HCT116 (cell line): Measurements from ENCODE around the gene VIT. TPM values are rescaled to one million over a fixed set of nuclear protein-coding genes. Genes with fewer than 3 reads are reported as not detected.
"Not testable (repeated sequence)": the region's sequence is repeated elsewhere in the genome, so short reads cannot be mapped to it uniquely, and the experiment has no call there.

Source experiments
- ATAC-seq: fragments of 200-7000 bp; cut with Tn5 transposase; 2 replicates; pipeline ENCODE4 v1.9.1; 2020; ENCODE audit warnings: mild to moderate bottlenecking, moderate library complexity
- BruUV-seq: library from RNA; stranded (reverse); fragments of 400-500 nt; replicated peaks from 2 replicates; lab custom pipeline; 2021; lab: Mats Ljungman, UMichigan
- CTCF ChIA-PET: fragments of 300-600 bp; sonication (Branson Sonifier 250); formaldehyde crosslinking; loops from one replicate; lab custom pipeline; 2021; ENCODE audit warnings: antibody characterized with exemption; lab: Charles Lee
- POLR2A ChIA-PET: fragments of 300-600, 350-600 bp; sonication (Branson Sonifier 250); formaldehyde crosslinking; loops from one replicate; lab custom pipeline; 2021; ENCODE audit warnings: antibody characterized with exemption; lab: Charles Lee
- RAD21 ChIA-PET, 2 experiments: fragments of 300-600 bp; sonication (Branson Sonifier 250); formaldehyde crosslinking; loops; one replicate each; lab custom pipeline; 2023; ENCODE audit warnings: low total read pairs in 2 of 2; ENCODE audit not compliant: uncharacterized antibody in 2 of 2, unreplicated experiment in 2 of 2, low non-redundant PET in 1 of 2; lab: Charles Lee
- DNase-seq: peaks from one replicate; pipeline ENCODE4 v3.0.0-alpha.2; 2010; ENCODE audit warnings: low read depth, low spot score
- H2AFZ ChIP-seq: fragments of 200-600 bp; shearing (Covaris generic), sonication (generic); 2 replicates; pipeline ENCODE4 v1.6.1; 2017; ENCODE audit warnings: low read depth, mixed run types, mixed read lengths, antibody characterized with exemption, low read length; ENCODE audit not compliant: poor library complexity, severe bottlenecking
- H3K27ac ChIP-seq: 2 replicates; pipeline ENCODE4 v1.5.1; 2012; ENCODE audit warnings: low read depth, low read length
- H3K27me3 ChIP-seq: fragments of 200-600 bp; sonication (generic); 2 replicates; pipeline ENCODE4 v1.6.1; 2016; ENCODE audit warnings: mixed run types, low read length, mixed read lengths; ENCODE audit not compliant: insufficient read depth
- H3K36me3 ChIP-seq, 2 experiments: fragments of 200-500 bp in 1 of 2; fragments of 200-600 bp in 1 of 2; sonication (Bioruptor generic) in 1 of 2; sonication (generic) in 1 of 2; 2 replicates each; pipeline versions ENCODE4 v1.5.1 to v1.6.1; 2014 to 2016; ENCODE audit warnings: low read length in 2 of 2, inconsistent platforms in 1 of 2, mixed read lengths in 1 of 2, mixed run types in 1 of 2; ENCODE audit not compliant: insufficient read depth in 2 of 2, control insufficient read depth in 1 of 2
- H3K4me1 ChIP-seq, 2 experiments: fragments of 200-600 bp in 1 of 2; sonication (generic) in 1 of 2; 2 replicates each; pipeline versions ENCODE4 v1.5.1 to v1.6.1; 2012 to 2017; ENCODE audit warnings: low read length in 2 of 2, inconsistent platforms in 1 of 2, mild to moderate bottlenecking in 1 of 2, mixed read lengths in 1 of 2, mixed run types in 1 of 2, moderate library complexity in 1 of 2; ENCODE audit not compliant: insufficient read depth in 2 of 2, control insufficient read depth in 1 of 2
- H3K4me2 ChIP-seq: fragments of 200-600 bp; sonication (generic); 2 replicates; pipeline ENCODE4 v1.6.1; 2017; ENCODE audit warnings: mixed run types, low read length, mixed read lengths
- H3K4me3 ChIP-seq, 2 experiments: fragments of 200-600 bp in 1 of 2; sonication (generic) in 1 of 2; replicated peaks in 1 of 2; 2 replicates each; pipeline ENCODE4 v1.5.1; 2011 to 2016; ENCODE audit warnings: low read length in 2 of 2, control low read depth in 1 of 2, low read depth in 1 of 2, mild to moderate bottlenecking in 1 of 2, mixed read lengths in 1 of 2, mixed run types in 1 of 2
- H3K79me2 ChIP-seq: fragments of 200-600 bp; sonication (generic); 2 replicates; pipeline ENCODE4 v1.6.1; 2017; ENCODE audit warnings: mild to moderate bottlenecking, mixed run types, low read length, moderate library complexity, mixed read lengths; ENCODE audit not compliant: insufficient read depth
- H3K9ac ChIP-seq: fragments of 200-600 bp; sonication (generic); 2 replicates; pipeline ENCODE4 v1.6.1; 2016; ENCODE audit warnings: low read length, mixed read lengths
- H3K9me2 ChIP-seq: fragments of 200-600 bp; sonication (generic), shearing (Covaris generic); 2 replicates; pipeline ENCODE4 v1.6.1; 2017; ENCODE audit warnings: mixed run types, mild to moderate bottlenecking, moderate library complexity; ENCODE audit not compliant: insufficient read depth
- H3K9me3 ChIP-seq, 2 experiments: fragments of 200-500 bp in 1 of 2; fragments of 200-600 bp in 1 of 2; sonication (Bioruptor generic) in 1 of 2; sonication (generic) in 1 of 2; 2 replicates each; pipeline ENCODE4 v1.6.1; 2014 to 2017; ENCODE audit warnings: low read length in 2 of 2, mixed read lengths in 2 of 2, inconsistent platforms in 1 of 2, low read depth in 1 of 2, mild to moderate bottlenecking in 1 of 2, mixed run types in 1 of 2, moderate library complexity in 1 of 2; ENCODE audit not compliant: control insufficient read depth in 1 of 2, insufficient read depth in 1 of 2
- H4K20me1 ChIP-seq: fragments of 200-600 bp; sonication (generic), shearing (Covaris generic); 2 replicates; pipeline ENCODE4 v1.6.1; 2017; ENCODE audit warnings: mixed run types, mild to moderate bottlenecking, moderate library complexity; ENCODE audit not compliant: insufficient read depth
- CEBPB ChIP-seq: IDR thresholded peaks from 2 replicates; pipeline ENCODE4 v1.6.1; 2012; ENCODE audit warnings: low read depth
- EGR1 ChIP-seq: IDR thresholded peaks from 2 replicates; pipeline ENCODE4 v1.6.1; 2012; ENCODE audit warnings: low read depth
- EZH2 ChIP-seq: fragments of 200-600 bp; sonication (generic); IDR thresholded peaks from 2 replicates; pipeline ENCODE4 v1.6.1; 2017; ENCODE audit warnings: antibody characterized with exemption, mixed run types
- POLR2A ChIP-seq: IDR thresholded peaks from 2 replicates; pipeline ENCODE4 v1.7.0; 2011; ENCODE audit warnings: borderline replicate concordance; ENCODE audit not compliant: insufficient read depth, insufficient read length; ENCODE audit errors: extremely low read depth
- intact Hi-C: fragments of 100-400 bp; cut with micrococcal nuclease; formaldehyde crosslinking; loops from 2 replicates; pipeline ENCODE4 v1.10.0; 2022
- total RNA-seq: library from RNA; stranded (reverse); gene quantifications from one replicate; pipeline ENCODE4 v1.2.1, GENCODE V29; 2021; ENCODE audit not compliant: unreplicated experiment

VIT gene
- total RNA-seq, 1 experiment from 2014 or later = not detected

DNA sequence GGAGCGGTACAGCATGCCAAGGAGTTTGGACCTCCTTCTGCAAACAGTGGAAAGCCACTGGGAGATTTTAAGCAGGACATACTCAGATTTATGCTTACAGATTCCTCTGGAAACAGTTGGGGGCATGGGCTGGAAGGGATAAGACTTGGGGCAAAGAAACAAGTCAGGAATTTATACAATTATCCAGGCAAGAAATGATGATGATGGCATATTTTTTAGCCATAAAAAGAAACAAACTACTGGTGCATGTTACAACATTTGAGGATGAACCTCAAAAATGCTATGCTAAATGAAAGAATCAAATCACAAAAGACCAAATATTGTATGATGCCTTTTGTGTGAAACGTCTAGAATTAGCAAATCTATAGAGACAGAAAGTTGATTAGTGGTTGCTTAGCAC lies 13.5 kb upstream of the VIT start:
- no TSS peak for BruUV-seq
- H3K9me2 ChIP-seq = no peaks in the 10 kb centered on the region
- H4K20me1 ChIP-seq = no peaks in the 10 kb centered on the region
- no peaks in the 10 kb centered on the region for H3K27me3 ChIP-seq
- no peak overlapping the region for H3K4me3 ChIP-seq
- H3K9me3 ChIP-seq = no peaks in the 10 kb centered on the region
- intact Hi-C loops = no loop called here
- no peaks in the 10 kb centered on the region for H3K79me2 ChIP-seq
- H3K4me1 ChIP-seq = no peaks in the 10 kb centered on the region
- POLR2A ChIA-PET = no interaction called here
- no peak overlapping the region for H3K9ac ChIP-seq
- ATAC-seq (no peak), DNase-seq (no peak)
- no peak overlapping the region for H2AFZ ChIP-seq
- no peak overlapping the region for H3K27ac ChIP-seq
- TF ChIP-seq EGR1 (no peak), POLR2A (no peak), CEBPB (no peak), EZH2 (no peak)
- H3K36me3 ChIP-seq = no peaks in the 10 kb centered on the region
- CTCF ChIA-PET = no interaction called here
- RAD21 ChIA-PET = no interaction called here
- H3K4me2 ChIP-seq = no peak overlapping the region

DNA sequence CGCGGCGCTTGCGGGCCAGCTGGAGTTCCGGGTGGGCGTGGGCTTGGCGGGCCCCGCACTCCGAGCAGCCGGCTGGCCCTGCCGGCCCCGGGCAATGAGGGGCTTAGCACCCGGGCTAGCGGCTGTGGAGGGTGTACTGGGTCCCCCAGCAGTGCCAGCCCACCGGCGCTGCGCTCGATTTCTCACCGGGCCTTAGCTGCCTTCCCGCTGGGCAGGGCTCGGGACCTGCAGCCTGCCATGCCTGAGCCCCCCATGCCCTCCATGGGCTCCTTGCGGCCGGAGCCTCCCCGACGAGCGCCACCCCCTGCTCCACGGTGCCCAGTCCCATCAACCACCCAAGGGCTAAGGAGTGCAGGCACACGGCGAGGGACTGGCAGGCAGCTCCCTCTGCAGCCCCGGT lies 8.2 kb upstream of the VIT start:
- H3K4me2 ChIP-seq, CTCF ChIA-PET, H4K20me1 ChIP-seq, H3K36me3 ChIP-seq, intact Hi-C loops, ATAC-seq, H3K4me1 ChIP-seq, H3K9me3 ChIP-seq, H3K79me2 ChIP-seq, DNase-seq, H3K4me3 ChIP-seq, H2AFZ ChIP-seq, H3K27ac ChIP-seq, POLR2A ChIA-PET, RAD21 ChIA-PET, H3K9me2 ChIP-seq, BruUV-seq, H3K9ac ChIP-seq, H3K27me3 ChIP-seq: not testable (repeated sequence)

DNA sequence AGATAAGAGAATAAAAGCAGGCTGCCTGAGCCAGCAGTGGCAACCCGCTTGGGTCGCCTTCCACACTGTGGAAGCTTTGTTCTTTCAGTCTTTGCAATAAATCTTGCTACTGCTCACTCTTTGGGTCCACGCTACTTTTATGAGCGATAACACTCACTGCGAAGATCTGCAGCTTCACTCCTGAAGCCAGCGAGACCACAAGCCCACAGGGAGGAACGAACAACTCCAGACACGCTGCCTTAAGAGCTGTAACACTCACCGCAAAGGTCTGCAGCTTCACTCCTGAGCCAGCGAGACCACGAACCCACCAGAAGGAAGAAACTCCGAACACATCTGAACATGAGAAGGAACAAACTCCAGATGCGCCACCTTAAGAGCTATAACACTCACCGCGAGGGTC lies 7.5 kb upstream of the VIT start:
- DNase-seq, H3K27me3 ChIP-seq, H2AFZ ChIP-seq, H3K79me2 ChIP-seq, ATAC-seq, H3K4me3 ChIP-seq, H3K27ac ChIP-seq, H3K4me2 ChIP-seq, H3K9ac ChIP-seq, RAD21 ChIA-PET, H4K20me1 ChIP-seq, intact Hi-C loops, BruUV-seq, POLR2A ChIA-PET, H3K9me2 ChIP-seq, CTCF ChIA-PET, H3K4me1 ChIP-seq, H3K36me3 ChIP-seq, H3K9me3 ChIP-seq: not testable (repeated sequence)
